ENCODE data around the gene HS3ST1.

The HS3ST1 gene

DNA sequence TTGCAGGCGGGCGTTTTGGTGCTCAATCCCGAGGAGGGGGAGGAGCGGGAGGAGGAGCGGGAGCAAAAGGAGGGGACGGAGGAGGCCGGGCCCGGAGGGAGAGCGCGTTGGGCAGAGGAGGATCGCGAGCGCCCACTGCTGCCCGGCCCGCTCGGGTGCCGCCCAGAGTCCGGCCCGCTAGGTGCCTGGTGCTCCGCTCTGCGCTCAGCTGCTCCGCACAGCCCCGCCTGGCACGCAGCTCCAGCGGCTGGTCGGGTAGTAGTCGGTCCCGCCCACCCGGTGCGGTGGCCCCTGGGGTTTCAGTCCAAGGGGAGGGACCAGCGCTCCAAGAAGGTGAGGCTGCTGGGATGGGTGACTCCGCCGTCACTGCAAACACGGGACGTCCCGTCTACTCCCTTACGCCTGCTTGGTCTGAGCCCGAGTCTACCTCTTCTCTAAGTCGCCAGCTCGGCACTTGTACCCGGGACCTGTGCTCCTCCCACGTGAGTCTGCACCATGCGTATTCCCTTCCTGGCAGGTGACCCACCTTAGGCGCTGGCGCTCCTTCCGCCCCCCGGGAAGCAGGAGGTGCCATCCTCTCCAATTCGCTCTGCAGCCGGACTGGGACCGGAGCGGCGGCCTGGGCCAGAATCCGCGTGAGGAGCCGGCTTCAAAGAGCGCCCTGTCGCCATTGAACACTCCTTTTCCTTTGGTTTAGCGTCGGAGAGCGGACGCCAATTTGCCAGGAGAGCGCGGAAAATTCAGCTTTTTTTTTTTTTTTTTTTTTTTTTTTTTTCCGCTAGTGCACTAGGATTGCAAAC is 405 bp upstream of the HS3ST1 start:
- TF ChIP-seq POLR2AphosphoS5 (IDR thresholded peaks at IDR 0.05; ENCODE audit: low read depth, low read length), result no peak
- TF ChIP-seq TAF1 (IDR thresholded peaks at IDR 0.05; ENCODE audit: borderline replicate concordance, insufficient read depth, low read length), result no peak
- no peak for TF ChIP-seq FOXP2 (optimal IDR thresholded peaks at IDR 0.05; ENCODE audit: borderline replicate concordance, extremely low read depth, extremely low read length, insufficient read depth)
- TF ChIP-seq REST (IDR thresholded peaks at IDR 0.05; ENCODE audit: insufficient read depth in 1 of 2, low read depth in 2 of 2, low read length in 2 of 2), result no peak
- TF ChIP-seq SIN3A (IDR thresholded peaks at IDR 0.05; ENCODE audit: borderline replicate concordance, insufficient read depth, low read length), result no peak

DNA sequence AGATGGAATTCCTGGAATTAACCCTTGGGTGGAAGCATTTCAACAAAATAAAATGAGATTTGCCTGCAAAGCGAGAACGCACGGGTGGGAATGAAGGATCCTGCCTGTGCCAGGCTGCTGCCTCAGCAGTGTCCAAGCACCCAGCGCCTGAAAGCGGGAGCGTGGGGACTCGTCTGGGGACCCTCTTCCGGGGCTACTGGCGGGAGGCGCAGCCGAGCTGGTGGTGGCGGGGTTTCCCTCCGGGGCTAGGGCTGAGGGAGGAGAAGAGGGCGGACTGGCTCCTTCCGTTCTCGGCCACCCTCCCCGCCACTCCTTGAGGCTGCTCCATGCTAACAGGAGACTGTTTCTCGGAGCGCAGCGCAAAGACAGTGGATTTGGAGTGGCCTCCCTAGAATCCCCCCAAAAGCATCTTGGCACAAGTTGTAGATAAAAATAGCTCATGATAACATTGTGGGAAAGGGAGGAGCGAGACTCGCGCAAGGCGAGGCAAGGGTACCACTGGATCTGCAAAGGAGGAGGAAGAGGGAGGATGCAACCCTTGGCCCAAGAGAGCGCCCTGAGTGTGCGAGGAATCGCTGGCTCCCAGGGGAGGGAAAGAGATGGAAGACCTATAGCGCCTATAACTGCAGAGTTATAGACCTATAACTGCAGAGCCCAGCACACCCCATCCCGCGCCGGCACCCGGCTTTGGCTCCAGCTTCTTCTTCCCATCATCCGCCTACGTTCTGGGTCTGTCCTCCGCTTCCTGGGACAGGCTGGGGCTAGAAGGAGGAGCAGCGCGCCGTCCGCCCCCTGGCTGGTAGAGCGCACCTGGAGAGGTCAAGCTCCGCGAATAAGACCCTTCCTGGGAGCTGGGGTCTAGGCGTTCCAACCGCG is 1.3 kb downstream of the HS3ST1 start:
- TF ChIP-seq REST (IDR thresholded peaks at IDR 0.05; ENCODE audit: insufficient read depth in 1 of 2, low read depth in 2 of 2, low read length in 2 of 2) (no peak), TAF1 (IDR thresholded peaks at IDR 0.05; ENCODE audit: borderline replicate concordance, insufficient read depth, low read length) (no peak), SIN3A (IDR thresholded peaks at IDR 0.05; ENCODE audit: borderline replicate concordance, insufficient read depth, low read length) (no peak), FOXP2 (optimal IDR thresholded peaks at IDR 0.05; ENCODE audit: borderline replicate concordance, extremely low read depth, extremely low read length, insufficient read depth) (no peak), POLR2AphosphoS5 (IDR thresholded peaks at IDR 0.05; ENCODE audit: low read depth, low read length) (no peak)

DNA sequence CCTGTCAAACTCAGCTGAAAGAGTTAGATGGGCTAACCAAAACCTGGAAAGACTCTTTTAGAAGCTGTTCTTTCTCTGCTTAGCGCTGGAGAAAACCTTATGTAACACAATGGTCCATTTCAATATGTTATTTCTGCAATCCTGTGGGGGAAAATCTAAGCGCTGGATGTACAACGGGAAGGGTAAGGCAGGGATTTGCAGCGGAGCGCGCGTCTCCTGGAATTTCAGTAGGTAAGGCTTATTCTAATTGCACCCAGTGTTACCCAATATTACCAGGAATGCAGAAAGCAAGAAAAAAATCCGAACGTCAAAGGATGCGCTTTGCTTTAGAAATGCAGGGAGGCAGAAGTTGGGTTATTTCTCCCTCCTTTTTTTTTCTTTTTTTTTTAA is 2.0 kb downstream of the HS3ST1 start:
- TF ChIP-seq TAF1 (IDR thresholded peaks at IDR 0.05; ENCODE audit: borderline replicate concordance, insufficient read depth, low read length) (no peak), SIN3A (IDR thresholded peaks at IDR 0.05; ENCODE audit: borderline replicate concordance, insufficient read depth, low read length) (no peak), REST (IDR thresholded peaks at IDR 0.05; ENCODE audit: insufficient read depth in 1 of 2, low read depth in 2 of 2, low read length in 2 of 2) (no peak), FOXP2 (optimal IDR thresholded peaks at IDR 0.05; ENCODE audit: borderline replicate concordance, extremely low read depth, extremely low read length, insufficient read depth) (no peak), POLR2AphosphoS5 (IDR thresholded peaks at IDR 0.05; ENCODE audit: low read depth, low read length) (no peak)

DNA sequence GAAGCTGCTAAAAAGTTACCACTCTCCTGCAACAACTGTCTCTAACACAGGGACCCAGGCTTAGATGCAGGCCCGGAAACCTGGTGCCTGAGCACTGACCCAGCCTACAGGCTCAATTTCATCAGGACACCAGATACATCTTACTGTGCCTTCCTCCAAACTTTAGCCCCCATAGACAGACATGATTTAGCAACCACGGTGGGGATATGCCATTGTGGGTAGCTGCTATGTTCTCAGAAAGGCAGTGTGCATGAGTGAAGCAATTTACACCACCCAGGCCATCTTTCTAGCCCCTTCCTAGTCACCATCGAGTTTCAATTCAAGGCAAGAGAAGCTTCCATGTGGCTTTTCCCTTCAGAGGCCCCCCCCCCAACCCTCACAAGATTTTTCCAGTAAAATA is 2.7 kb downstream of the HS3ST1 start:
- TF ChIP-seq POLR2AphosphoS5 (IDR thresholded peaks at IDR 0.05; ENCODE audit: low read depth, low read length), result no peak
- TF ChIP-seq REST (IDR thresholded peaks at IDR 0.05; ENCODE audit: insufficient read depth in 1 of 2, low read depth in 2 of 2, low read length in 2 of 2), result no peak
- no peak for TF ChIP-seq SIN3A (IDR thresholded peaks at IDR 0.05; ENCODE audit: borderline replicate concordance, insufficient read depth, low read length)
- no peak for TF ChIP-seq TAF1 (IDR thresholded peaks at IDR 0.05; ENCODE audit: borderline replicate concordance, insufficient read depth, low read length)
- TF ChIP-seq FOXP2 (optimal IDR thresholded peaks at IDR 0.05; ENCODE audit: borderline replicate concordance, extremely low read depth, extremely low read length, insufficient read depth), result no peak
